A549 (cell line): ENCODE measurements around the gene LACRT. TPM values are rescaled to one million over a fixed set of nuclear protein-coding genes. Genes with fewer than 3 reads are reported as not detected.

ENCODE experiments used
- ATAC-seq, 2 experiments: fragments of 200-7000 bp in 1 of 2; fragments of >200 bp in 1 of 2; cut with Nextera tagmentation in 1 of 2; cut with Tn5 transposase in 1 of 2; 3 replicates each; pipeline versions ENCODE4 v1.8.0 to v1.9.1; 2018 to 2020; ENCODE audit warnings: mild to moderate bottlenecking in 1 of 2, moderate library complexity in 1 of 2
- CTCF ChIA-PET: fragments of 300-600 bp; sonication (Branson Sonifier 250); formaldehyde crosslinking; extraction: SDS; loops from one replicate; lab custom pipeline; 2021; ENCODE audit warnings: antibody characterized with exemption, inconsistent platforms; lab: Yijun Ruan, JAX
- POLR2A ChIA-PET: fragments of 350-600 bp; formaldehyde crosslinking; extraction: SDS; loops from one replicate; lab custom pipeline; 2021; ENCODE audit warnings: antibody characterized with exemption, inconsistent platforms; lab: Yijun Ruan, JAX
- DNase-seq, 2 experiments: peaks; one replicate each; pipeline versions ENCODE4 v3.0.0 to v3.0.0-alpha.2; 2011 to 2016; ENCODE audit warnings: low read depth in 1 of 2, low spot score in 1 of 2
- FAIRE-seq: peaks from 2 replicates; lab custom pipeline; 2011; peaks lifted over from hg19 to GRCh38; lab: Jason Lieb, UNC
- H3K27ac ChIP-seq, 2 experiments: fragments of >200 bp; sonication (Bioruptor Twin); formaldehyde crosslinking; 3 replicates each; pipeline ENCODE4 v1.5.1; 2016 to 2017
- H3K4me1 ChIP-seq: fragments of >200 bp; sonication (Bioruptor Twin); formaldehyde crosslinking; 3 replicates; pipeline ENCODE4 v1.6.1; 2016
- H3K4me2 ChIP-seq: fragments of >200 bp; sonication (Bioruptor Twin); formaldehyde crosslinking; 3 replicates; pipeline ENCODE4 v1.6.1; 2016
- H3K4me3 ChIP-seq: fragments of >200 bp; sonication (Bioruptor Twin); formaldehyde crosslinking; 3 replicates; pipeline ENCODE4 v1.5.1; 2016
- H3K9me3 ChIP-seq: fragments of >200 bp; sonication (Bioruptor Twin); formaldehyde crosslinking; 3 replicates; pipeline ENCODE4 v1.6.1; 2016
- BHLHE40 ChIP-seq: IDR thresholded peaks from 2 replicates; pipeline ENCODE4 v1.6.1; 2012; ENCODE audit warnings: low read depth, low read length, inconsistent platforms
- CBX8 ChIP-seq: fragments of 200-600 bp; sonication (generic); IDR thresholded peaks from 2 replicates; pipeline ENCODE4 v1.6.1; 2016
- CHD2 ChIP-seq: fragments of 150-350 bp; IDR thresholded peaks from 2 replicates; pipeline ENCODE4 v1.6.1; 2014; ENCODE audit warnings: low read length; ENCODE audit not compliant: partially characterized antibody
- CHD4 ChIP-seq: fragments of 200-600 bp; sonication (generic); IDR thresholded peaks from 2 replicates; pipeline ENCODE4 v1.6.1; 2016; ENCODE audit warnings: antibody characterized with exemption, mild to moderate bottlenecking, borderline replicate concordance
- EHMT2 ChIP-seq: fragments of 200-600 bp; sonication (generic); IDR thresholded peaks from 2 replicates; pipeline ENCODE4 v1.6.1; 2016; ENCODE audit warnings: antibody characterized with exemption, low read depth, mild to moderate bottlenecking, moderate library complexity
- ESRRA ChIP-seq: fragments of 150-350 bp; IDR thresholded peaks from 2 replicates; pipeline ENCODE4 v1.6.1; 2014; ENCODE audit warnings: mild to moderate bottlenecking, low read length, borderline replicate concordance
- FOSB ChIP-seq: fragments of 250-450 bp; sonication (Bioruptor Pico); IDR thresholded peaks from 2 replicates; pipeline ENCODE4 v1.5.0; 2020; ENCODE audit warnings: mild to moderate bottlenecking, moderate library complexity
- FOXS1 ChIP-seq: fragments of 250-450 bp; sonication (Bioruptor Pico); IDR thresholded peaks from 2 replicates; pipeline ENCODE4 v1.5.0; 2020; ENCODE audit warnings: mild to moderate bottlenecking, moderate library complexity
- GATA3 ChIP-seq: IDR thresholded peaks from 2 replicates; pipeline ENCODE4 v1.6.1; 2012; ENCODE audit warnings: borderline replicate concordance
- HDAC2 ChIP-seq: fragments of 200-600 bp; sonication (generic); IDR thresholded peaks from 2 replicates; pipeline ENCODE4 v1.6.1; 2016
- HEYL ChIP-seq: fragments of 250-450 bp; sonication (Bioruptor Pico); IDR thresholded peaks from 2 replicates; pipeline ENCODE4 v1.8.0; 2021; ENCODE audit warnings: mild to moderate bottlenecking, moderate library complexity
- HOXB13 ChIP-seq: fragments of 250-450 bp; sonication (Bioruptor Pico); IDR thresholded peaks from 2 replicates; pipeline ENCODE4 v1.5.0; 2020; ENCODE audit warnings: low read depth, mild to moderate bottlenecking, moderate library complexity
- NPAS2 ChIP-seq: fragments of 250-450 bp; sonication (Bioruptor Pico); IDR thresholded peaks from 2 replicates; pipeline ENCODE4 v1.8.0; 2022; ENCODE audit warnings: mild to moderate bottlenecking, moderate library complexity, borderline replicate concordance
- NR3C1 ChIP-seq: fragments of >200 bp; sonication (Bioruptor Twin); formaldehyde crosslinking; IDR thresholded peaks from 3 replicates; pipeline ENCODE4 v1.6.1; 2017
- PHF8 ChIP-seq: fragments of 200-600 bp; sonication (generic); IDR thresholded peaks from 2 replicates; pipeline ENCODE4 v1.6.1; 2016; ENCODE audit warnings: low read depth, mild to moderate bottlenecking, antibody characterized with exemption, moderate library complexity, borderline replicate concordance
- POLR2A ChIP-seq: IDR thresholded peaks from 2 replicates; pipeline ENCODE4 v1.6.1; 2012; ENCODE audit warnings: mild to moderate bottlenecking, low read length
- RAD21 ChIP-seq, 2 experiments: fragments of >200 bp in 1 of 2; sonication (Bioruptor Twin) in 1 of 2; formaldehyde crosslinking in 1 of 2; IDR thresholded peaks in 1 of 2; conservative IDR thresholded peaks in 1 of 2; 2 replicates in 1 of 2; 3 replicates in 1 of 2; pipeline ENCODE4 v1.6.1; 2012 to 2018; ENCODE audit warnings: inconsistent platforms in 1 of 2
- RFX5 ChIP-seq: fragments of 450-650 bp; IDR thresholded peaks from 2 replicates; pipeline ENCODE4 v1.7.1; 2014; ENCODE audit warnings: antibody characterized with exemption, mild to moderate bottlenecking, moderate library complexity
- RNF2 ChIP-seq: fragments of 200-600 bp; sonication (generic); IDR thresholded peaks from 2 replicates; pipeline ENCODE4 v1.6.1; 2016; ENCODE audit warnings: low read depth, mild to moderate bottlenecking, antibody characterized with exemption, moderate library complexity, borderline replicate concordance
- SMC3 ChIP-seq: fragments of >200 bp; sonication (Bioruptor Twin); formaldehyde crosslinking; IDR thresholded peaks from 3 replicates; pipeline ENCODE4 v1.6.1; 2018; ENCODE audit warnings: inconsistent platforms
- SREBF2 ChIP-seq: fragments of 450-650 bp; IDR thresholded peaks from 2 replicates; pipeline ENCODE4 v1.6.1; 2014; ENCODE audit warnings: mild to moderate bottlenecking, moderate library complexity
- ZFP36 ChIP-seq: fragments of 450-650 bp; IDR thresholded peaks from 2 replicates; pipeline ENCODE4 v1.6.1; 2014; ENCODE audit warnings: borderline replicate concordance; ENCODE audit not compliant: partially characterized antibody
- ZNF302 ChIP-seq: fragments of 250-450 bp; sonication (Bioruptor Pico); IDR thresholded peaks from 2 replicates; pipeline ENCODE4 v1.9.0; 2021; ENCODE audit warnings: inconsistent platforms, mild to moderate bottlenecking, moderate library complexity
- ZSCAN20 ChIP-seq: fragments of 250-450 bp; sonication (Bioruptor Pico); IDR thresholded peaks from 2 replicates; pipeline ENCODE4 v1.8.0; 2022; ENCODE audit warnings: mild to moderate bottlenecking, moderate library complexity
- WGBS: methylation state at CpG from one replicate; pipeline ENCODE4 v1.1.6; 2017; ENCODE audit errors: missing lambda C conversion rate; 5-methylcytosine and 5-hydroxymethylcytosine counted together
- polyA plus RNA-seq, 4 experiments: library from polyadenylated mRNA; depleted of rRNA in 3 of 4; stranded (reverse); fragments of >200 nt; fragmentation: RNase III in 1 of 4; extraction: RNeasy Plus Mini Kit Qiagen cat#74134 plus additional on column Dnase treatment in 1 of 4; gene quantifications; 2 replicates in 3 of 4; 3 replicates in 1 of 4; pipeline ENCODE4 v1.2.3, GENCODE V29; 2011 to 2017
- TF ChIP-seq, protein P1 (sequence below): IDR thresholded peaks from 2 replicates; pipeline ENCODE4 v1.6.1; 2012; ENCODE audit warnings: low read depth, borderline replicate concordance
- TF ChIP-seq, protein P2 (sequence below): fragments of 250-450 bp; sonication (Bioruptor Pico); IDR thresholded peaks from 2 replicates; pipeline ENCODE4 v1.5.0; 2020; ENCODE audit warnings: low read depth, mild to moderate bottlenecking, moderate library complexity
- TF ChIP-seq, protein P3 (sequence below): fragments of >200 bp; sonication (Bioruptor Twin); formaldehyde crosslinking; IDR thresholded peaks from 3 replicates; pipeline ENCODE4 v1.6.1; 2016

Gene LACRT
- polyA plus RNA-seq, 2 of the 4 experiments (the other 2 are of a cell fraction): not detected

DNA sequence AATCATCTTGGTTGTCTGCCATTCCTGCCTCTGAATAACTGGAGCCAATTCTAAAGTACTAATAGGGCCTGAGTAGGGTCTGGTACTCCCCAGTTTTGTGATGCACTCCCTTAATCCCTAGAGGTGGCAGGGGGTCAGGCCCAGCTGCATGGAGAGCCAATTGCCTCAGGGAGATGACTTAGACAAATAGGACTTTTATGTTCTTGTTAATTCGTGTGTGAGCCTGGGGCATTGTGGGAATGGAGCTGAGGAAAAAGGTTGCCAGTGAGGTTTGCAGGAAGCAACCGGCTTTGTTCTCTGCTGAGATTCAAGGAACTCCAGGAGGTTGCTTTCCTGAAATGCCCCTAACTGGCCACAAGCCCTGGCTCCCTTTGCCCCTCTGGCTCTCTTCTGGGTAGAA is 20.2 kb upstream of the LACRT start:
- no peak overlapping the region for H3K4me3 ChIP-seq
- no peak overlapping the region for H3K27ac ChIP-seq
- TF ChIP-seq SREBF2: no peak
- TF ChIP-seq FOSB: no peak
- TF ChIP-seq NPAS2: no peak
- no peak for TF ChIP-seq CBX8
- TF ChIP-seq POLR2A: no peak
- no peak for TF ChIP-seq NR3C1
- no peak for TF ChIP-seq FOXS1 (CRISPR knock-in tag)
- no peak for TF ChIP-seq EHMT2
- TF ChIP-seq GATA3: no peak
- no peak for TF ChIP-seq HOXB13 (CRISPR knock-in tag)
- no peak for TF ChIP-seq RFX5
- TF ChIP-seq, protein P1, sequence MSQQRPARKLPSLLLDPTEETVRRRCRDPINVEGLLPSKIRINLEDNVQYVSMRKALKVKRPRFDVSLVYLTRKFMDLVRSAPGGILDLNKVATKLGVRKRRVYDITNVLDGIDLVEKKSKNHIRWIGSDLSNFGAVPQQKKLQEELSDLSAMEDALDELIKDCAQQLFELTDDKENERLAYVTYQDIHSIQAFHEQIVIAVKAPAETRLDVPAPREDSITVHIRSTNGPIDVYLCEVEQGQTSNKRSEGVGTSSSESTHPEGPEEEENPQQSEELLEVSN: no peak
- no peak for TF ChIP-seq HDAC2
- no peak for TF ChIP-seq HEYL (CRISPR knock-in tag)
- TF ChIP-seq ZFP36: no peak
- TF ChIP-seq CHD4: no peak
- TF ChIP-seq RNF2: no peak
- no peak for TF ChIP-seq CHD2
- TF ChIP-seq, protein P2, sequence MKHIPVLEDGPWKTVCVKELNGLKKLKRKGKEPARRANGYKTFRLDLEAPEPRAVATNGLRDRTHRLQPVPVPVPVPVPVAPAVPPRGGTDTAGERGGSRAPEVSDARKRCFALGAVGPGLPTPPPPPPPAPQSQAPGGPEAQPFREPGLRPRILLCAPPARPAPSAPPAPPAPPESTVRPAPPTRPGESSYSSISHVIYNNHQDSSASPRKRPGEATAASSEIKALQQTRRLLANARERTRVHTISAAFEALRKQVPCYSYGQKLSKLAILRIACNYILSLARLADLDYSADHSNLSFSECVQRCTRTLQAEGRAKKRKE (CRISPR knock-in tag): no peak
- no peak for TF ChIP-seq PHF8
- TF ChIP-seq, all 56 proteins: peak for 0
- ATAC-seq (no peak), DNase-seq (no peak), FAIRE-seq (no peak)
- Histone ChIP-seq H3K4me1 (no peaks in the 10 kb centered on the region), H3K4me2 (no peak overlapping the region), H3K9me3 (no peaks in the 10 kb centered on the region)
- WGBS: 18% methylated on average over 2 of the region's 2 CpGs
- POLR2A ChIA-PET: no interaction called here
- CTCF ChIA-PET: interaction anchor here (0.7 kb wide), 2 partner anchors 12 to 75 kb away, joined by 3 read pairs; no protein-coding TSS in a partner anchor

DNA sequence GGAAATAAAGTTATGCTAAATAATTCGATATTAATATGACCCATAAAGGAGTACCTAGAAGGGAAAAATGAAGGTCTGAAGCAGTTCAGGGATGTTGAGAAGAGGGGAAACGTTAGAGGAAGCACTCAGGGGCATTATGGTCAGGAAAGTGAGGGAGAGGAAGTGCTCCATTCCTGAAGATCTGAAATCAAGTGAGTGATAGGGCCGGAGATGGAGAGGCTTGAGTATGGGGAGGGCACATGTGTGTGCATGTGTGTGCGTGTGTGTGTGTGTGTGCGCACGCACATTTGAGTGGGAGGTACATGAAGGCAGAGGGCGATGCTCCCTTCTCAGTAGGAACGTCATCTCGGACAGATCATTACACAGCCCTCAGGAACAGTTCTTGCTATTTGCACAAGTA is 18.3 kb upstream of the LACRT start:
- CTCF ChIA-PET: interaction anchor here (0.6 to 1.5 kb wide), 2 partner anchors 57 to 73 kb away, joined by 3 read pairs; no protein-coding TSS in a partner anchor
- TF ChIP-seq ZSCAN20 (CRISPR knock-in tag) (no peak), SMC3 (no peak), ZNF302 (CRISPR knock-in tag) (no peak), FOSB (no peak), ESRRA (no peak), BHLHE40 (no peak), POLR2A (no peak), CHD4 (no peak), HDAC2 (no peak), RAD21 (conservative IDR thresholded peaks at IDR 0.05 in 1 of 2, IDR thresholded peaks at IDR 0.05 in 1 of 2) (no peak)
- TF ChIP-seq, protein P1: no peak
- TF ChIP-seq, protein P3, sequence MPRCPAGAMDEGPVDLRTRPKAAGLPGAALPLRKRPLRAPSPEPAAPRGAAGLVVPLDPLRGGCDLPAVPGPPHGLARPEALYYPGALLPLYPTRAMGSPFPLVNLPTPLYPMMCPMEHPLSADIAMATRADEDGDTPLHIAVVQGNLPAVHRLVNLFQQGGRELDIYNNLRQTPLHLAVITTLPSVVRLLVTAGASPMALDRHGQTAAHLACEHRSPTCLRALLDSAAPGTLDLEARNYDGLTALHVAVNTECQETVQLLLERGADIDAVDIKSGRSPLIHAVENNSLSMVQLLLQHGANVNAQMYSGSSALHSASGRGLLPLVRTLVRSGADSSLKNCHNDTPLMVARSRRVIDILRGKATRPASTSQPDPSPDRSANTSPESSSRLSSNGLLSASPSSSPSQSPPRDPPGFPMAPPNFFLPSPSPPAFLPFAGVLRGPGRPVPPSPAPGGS: no peak
- no peak overlapping the region for H3K4me2 ChIP-seq
- H3K27ac ChIP-seq: no peak overlapping the region
- H3K9me3 ChIP-seq: no peaks in the 10 kb centered on the region
- POLR2A ChIA-PET: no interaction called here
- FAIRE-seq (no peak), ATAC-seq (no peak), DNase-seq (no peak)
- no peak overlapping the region for H3K4me3 ChIP-seq
- WGBS: 17% methylated on average over 9 of the region's 9 CpGs
- H3K4me1 ChIP-seq: no peaks in the 10 kb centered on the region
